GM12873 (cell line): ENCODE data around the gene METTL27.

ENCODE experiments used
- CTCF ChIP-seq: IDR thresholded peaks from 2 replicates; pipeline ENCODE4 v1.5.1; 2012; ENCODE audit warnings: low read depth, mild to moderate bottlenecking, moderate library complexity, low read length, control low read depth; ENCODE audit not compliant: insufficient read depth; ENCODE audit errors: missing control alignments

METTL27 gene

DNA sequence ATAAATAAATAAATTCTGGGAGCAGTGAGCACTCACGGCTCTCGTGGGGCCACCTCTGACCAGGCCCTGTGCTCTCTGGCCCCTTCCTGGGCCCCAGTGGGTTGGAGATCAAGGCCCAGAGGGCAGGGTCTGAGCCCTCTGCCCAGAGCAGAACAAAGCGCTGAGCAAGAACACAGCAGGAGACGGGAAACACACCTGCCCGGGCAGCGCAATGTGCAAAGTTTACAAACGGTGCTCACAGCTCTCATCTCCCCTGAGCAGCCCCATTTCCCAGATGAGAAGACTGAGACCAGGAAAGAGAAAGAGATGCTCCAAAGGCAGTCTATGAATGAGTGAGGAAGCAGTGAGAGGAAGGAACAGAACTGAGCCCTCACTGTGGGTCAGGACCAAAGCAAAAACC is 3.0 kb downstream of the METTL27 start:
- no peak for TF ChIP-seq CTCF

DNA sequence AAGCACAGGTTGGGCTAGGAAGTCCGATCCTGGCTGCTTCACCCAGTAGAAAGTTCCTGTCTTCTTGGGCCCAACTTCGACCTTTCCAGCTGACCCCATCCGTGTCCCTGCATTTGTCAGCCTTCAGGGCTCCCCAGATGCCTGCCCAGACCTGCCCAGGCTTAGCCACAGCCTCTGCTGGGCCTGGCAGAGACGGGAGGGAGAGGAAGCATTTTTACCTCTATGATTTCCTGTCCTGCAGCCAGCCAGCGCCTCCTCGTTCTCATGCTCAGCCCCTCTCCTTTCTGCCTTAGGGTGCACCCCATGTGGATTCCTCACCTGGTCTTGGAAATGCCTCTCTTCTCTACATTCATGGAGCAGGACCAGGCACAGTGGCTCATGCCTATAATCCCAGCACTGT is 3.7 kb downstream of the METTL27 start:
- TF ChIP-seq CTCF = no peak

DNA sequence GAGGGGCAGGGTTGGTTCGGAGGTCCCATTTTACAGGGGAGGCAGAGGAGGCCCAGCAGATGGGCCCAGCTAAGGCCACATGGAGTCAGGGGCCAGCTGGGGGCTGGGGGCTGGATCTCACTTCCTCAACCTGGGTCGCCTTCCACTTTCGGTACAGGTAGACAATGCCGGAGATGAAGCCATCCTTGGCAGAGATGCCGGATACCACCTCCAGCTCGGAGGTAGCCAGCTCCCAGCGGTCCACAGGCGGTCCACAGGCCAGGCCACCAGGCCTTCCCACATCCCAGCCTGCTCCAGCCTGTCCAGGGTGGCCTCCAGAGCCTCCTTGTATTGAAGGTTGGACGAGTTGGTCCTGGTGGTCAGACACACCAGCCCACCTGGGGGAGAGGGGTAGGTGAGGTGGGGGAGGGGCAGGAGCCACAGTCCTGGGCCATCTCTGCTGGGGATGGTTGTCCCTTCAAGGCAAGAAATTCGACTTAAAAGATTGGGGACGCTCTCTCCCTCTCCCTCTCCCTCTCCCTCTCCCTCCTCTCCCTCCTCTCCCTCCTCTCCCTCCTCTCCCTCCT is 7.6 kb downstream of the METTL27 start:
- no peak for TF ChIP-seq CTCF

GRCh38 chr7:73833251-73833919 is 8.9 kb downstream of the METTL27 start:
- no peak for TF ChIP-seq CTCF

DNA sequence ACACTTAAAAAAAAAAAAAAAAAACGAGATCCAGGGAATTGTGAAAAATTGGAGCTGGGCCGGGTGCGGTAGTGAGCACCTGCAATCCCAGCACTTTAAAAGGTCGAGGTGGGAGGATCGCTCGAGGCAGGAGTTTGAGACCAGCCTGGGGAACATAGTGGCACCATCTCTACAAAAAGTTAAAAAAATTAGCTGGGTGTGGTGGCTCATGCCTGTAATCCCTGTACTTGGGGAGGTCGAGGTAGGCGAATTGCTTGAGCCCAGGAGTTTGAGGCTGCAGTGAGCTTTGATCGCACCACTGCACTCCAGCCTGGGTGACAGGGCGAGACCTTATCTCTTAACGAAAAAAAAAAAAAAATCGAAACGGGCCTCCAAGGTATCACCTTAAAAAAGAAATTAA is 9.5 kb downstream of the METTL27 start:
- TF ChIP-seq CTCF = no peak

DNA sequence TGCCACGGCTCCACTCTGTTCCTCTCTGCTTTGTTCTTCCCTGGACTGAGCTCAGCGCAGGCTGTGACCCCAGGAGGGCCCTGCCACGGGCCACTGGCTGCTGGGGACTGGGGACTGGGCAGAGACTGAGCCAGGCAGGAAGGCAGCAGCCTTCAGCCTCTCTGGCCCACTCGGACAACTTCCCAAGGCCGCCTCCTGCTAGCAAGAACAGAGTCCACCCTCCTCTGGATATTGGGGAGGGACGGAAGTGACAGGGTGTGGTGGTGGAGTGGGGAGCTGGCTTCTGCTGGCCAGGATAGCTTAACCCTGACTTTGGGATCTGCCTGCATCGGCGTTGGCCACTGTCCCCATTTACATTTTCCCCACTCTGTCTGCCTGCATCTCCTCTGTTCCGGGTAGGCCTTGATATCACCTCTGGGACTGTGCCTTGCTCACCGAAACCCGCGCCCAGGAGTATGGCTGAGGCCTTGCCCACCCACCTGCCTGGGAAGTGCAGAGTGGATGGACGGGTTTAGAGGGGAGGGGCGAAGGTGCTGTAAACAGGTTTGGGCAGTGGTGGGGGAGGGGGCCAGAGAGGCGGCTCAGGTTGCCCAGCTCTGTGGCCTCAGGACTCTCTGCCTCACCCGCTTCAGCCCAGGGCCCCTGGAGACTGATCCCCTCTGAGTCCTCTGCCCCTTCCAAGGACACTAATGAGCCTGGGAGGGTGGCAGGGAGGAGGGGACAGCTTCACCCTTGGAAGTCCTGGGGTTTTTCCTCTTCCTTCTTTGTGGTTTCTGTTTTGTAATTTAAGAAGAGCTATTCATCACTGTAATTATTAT is 10.3 kb downstream of the METTL27 start:
- no peak for TF ChIP-seq CTCF

DNA sequence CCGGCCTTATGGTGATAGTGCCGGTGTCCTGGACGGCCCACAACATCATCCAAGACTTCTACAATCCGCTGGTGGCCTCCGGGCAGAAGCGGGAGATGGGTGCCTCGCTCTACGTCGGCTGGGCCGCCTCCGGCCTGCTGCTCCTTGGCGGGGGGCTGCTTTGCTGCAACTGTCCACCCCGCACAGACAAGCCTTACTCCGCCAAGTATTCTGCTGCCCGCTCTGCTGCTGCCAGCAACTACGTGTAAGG is 10.8 kb downstream of the METTL27 start:
- no peak for TF ChIP-seq CTCF
